ENCODE results near the gene TREM2. TPM values are rescaled to one million over a fixed set of nuclear protein-coding genes. Genes with fewer than 3 reads are reported as not detected.

The TREM2 gene
- total and polyA plus RNA-seq, 2 of the 13 experiments (the other 11 are each of a cell fraction or from before 2014, with no cell fraction given) = 0.11 TPM; not detected in 1

- no peak for ATAC-seq
- no peak for DNase-seq (ENCODE audit: low spot score)
- Histone ChIP-seq H3K27ac (ENCODE audit: extremely low read length, insufficient read depth, low read length) (no peak overlapping the region), H3K4me3 (replicated peaks in 1 of 3; ENCODE audit: insufficient read depth in 1 of 3, low read depth in 2 of 3, low read length in 3 of 3) (no peak overlapping the region), H2AFZ (ENCODE audit: low read length) (no peak overlapping the region), H4K20me1 (ENCODE audit: insufficient read depth, low read length) (no peaks in the 10 kb centered on the region), H3K27me3 (ENCODE audit: control insufficient read depth in 1 of 2, insufficient read depth in 2 of 2, low read length in 2 of 2) (peaks cover 0 to 3% of the 10 kb centered on the region in 2 experiments; a peak in 2 of 5 replicates), H3K36me3 (replicated peaks in 1 of 2; ENCODE audit: control insufficient read depth in 1 of 2, insufficient read depth in 2 of 2, low read length in 2 of 2) (no peaks in the 10 kb centered on the region), H3K4me2 (ENCODE audit: low read depth, low read length) (no peak overlapping the region), H3K79me2 (ENCODE audit: insufficient read depth, low read length) (no peaks in the 10 kb centered on the region), H3K9me3 (ENCODE audit: low read length) (no peaks in the 10 kb centered on the region), H3K4me1 (ENCODE audit: insufficient read depth, low read length) (no peaks in the 10 kb centered on the region), H3K9ac (ENCODE audit: insufficient read depth, low read depth, low read length) (no peak overlapping the region)
- TF ChIP-seq ZNF879 (CRISPR knock-in tag; IDR thresholded peaks at IDR 0.05) (no peak), KLF9 (CRISPR knock-in tag; IDR thresholded peaks at IDR 0.05; ENCODE audit: low read depth) (no peak), SCMH1 (CRISPR knock-in tag; IDR thresholded peaks at IDR 0.05; ENCODE audit: borderline replicate concordance) (no peak), KMT2B (CRISPR knock-in tag; IDR thresholded peaks at IDR 0.05) (no peak), ZNF639 (CRISPR knock-in tag; conservative IDR thresholded peaks at IDR 0.05) (no peak), ZNF232 (CRISPR knock-in tag; IDR thresholded peaks at IDR 0.05; ENCODE audit: borderline replicate concordance) (no peak), ZBTB38 (CRISPR knock-in tag; IDR thresholded peaks at IDR 0.05) (no peak), ZMYM4 (CRISPR knock-in tag; IDR thresholded peaks at IDR 0.05) (no peak), ZNF512B (CRISPR knock-in tag; IDR thresholded peaks at IDR 0.05; ENCODE audit: borderline replicate concordance) (no peak), AKAP8 (CRISPR knock-in tag; IDR thresholded peaks at IDR 0.05) (no peak), ZNF674 (CRISPR knock-in tag; IDR thresholded peaks at IDR 0.05; ENCODE audit: low read depth) (no peak), U2AF1 (optimal IDR thresholded peaks at IDR 0.05; ENCODE audit: low read depth, low read length) (no peak), RFX1 (IDR thresholded peaks at IDR 0.05) (no peak), ZKSCAN8 (CRISPR knock-in tag; IDR thresholded peaks at IDR 0.05; ENCODE audit: borderline replicate concordance) (no peak), ZNF510 (CRISPR knock-in tag; IDR thresholded peaks at IDR 0.05; ENCODE audit: low read depth) (no peak), ZSCAN25 (CRISPR knock-in tag; IDR thresholded peaks at IDR 0.05) (no peak)
- intact Hi-C loops (cut with micrococcal nuclease; ENCODE audit: unreplicated experiment) (no loop called here), in situ Hi-C loops (cut with HindIII; ENCODE audit: extremely low pct_ligation_motif_present, low pct_unique_long_range_greater_than_20kb) (no loop called here)
- POLR2A ChIA-PET = no interaction called here
- 46% methylated on average over 1 of the region's 1 CpG for WGBS (ENCODE audit: low lambda C conversion rate)
- CTCF ChIA-PET (ENCODE audit: low intra/inter-chr PET ratio, low total read pairs) = no interaction called here
- FAIRE-seq = no peak
- no TSS peak for BruUV-seq (replicated peaks)
Measured at GRCh38 chr6:41122373-41122772, 40.5 kb downstream of the TREM2 start.
